H1 (cell line): Measurements from ENCODE around the gene PRSS8. TPM values are rescaled to one million over a fixed set of nuclear protein-coding genes. Genes with fewer than 3 reads are reported as not detected.

Experiments
- CTCF ChIA-PET: fragments of 300-600 bp; sonication (Branson Sonifier 250); formaldehyde crosslinking; loops from one replicate; lab custom pipeline; 2021; ENCODE audit not compliant: partially characterized antibody; lab: Charles Lee
- POLR2A ChIA-PET: fragments of 300-600 bp; sonication (Branson Sonifier 250); formaldehyde crosslinking; loops from one replicate; lab custom pipeline; 2021; ENCODE audit warnings: inconsistent platforms; ENCODE audit not compliant: partially characterized antibody; lab: Charles Lee
- DNase-seq, 2 experiments: peaks; one replicate each; pipeline versions ENCODE4 v3.0.0 to v3.0.0-alpha.2; 2010 to 2022; ENCODE audit warnings: low spot score in 2 of 2, low read depth in 1 of 2, mixed read lengths in 1 of 2
- FAIRE-seq: peaks from 2 replicates; lab custom pipeline; 2011; peaks lifted over from hg19 to GRCh38; lab: Jason Lieb, UNC
- H2AFZ ChIP-seq: 2 replicates; pipeline ENCODE4 v1.8.1; 2012; ENCODE audit warnings: low read length, inconsistent platforms
- H2AK5ac ChIP-seq: 2 replicates; pipeline ENCODE4 v1.6.1; 2013; ENCODE audit warnings: low read depth, low read length
- H2BK120ac ChIP-seq: replicated peaks from 2 replicates; pipeline ENCODE3; 2013; ENCODE audit warnings: low read depth, low read length, inconsistent platforms
- H2BK12ac ChIP-seq: 2 replicates; pipeline ENCODE4 v1.6.1; 2013; ENCODE audit warnings: low read depth, low read length
- H2BK15ac ChIP-seq: 2 replicates; pipeline ENCODE4 v1.6.1; 2013; ENCODE audit warnings: low read length
- H2BK20ac ChIP-seq: 2 replicates; pipeline ENCODE4 v1.6.1; 2013; ENCODE audit warnings: low read length
- H2BK5ac ChIP-seq: 2 replicates; pipeline ENCODE4 v1.6.1; 2013; ENCODE audit warnings: low read depth, low read length
- H3K14ac ChIP-seq: 2 replicates; pipeline ENCODE4 v1.6.1; 2013; ENCODE audit warnings: inconsistent platforms; ENCODE audit not compliant: insufficient read length
- H3K18ac ChIP-seq: 2 replicates; pipeline ENCODE4 v1.6.1; 2013; ENCODE audit warnings: low read length; ENCODE audit errors: extremely low read depth
- H3K23ac ChIP-seq: 2 replicates; pipeline ENCODE4 v1.6.1; 2013; ENCODE audit warnings: inconsistent platforms; ENCODE audit not compliant: insufficient read length
- H3K23me2 ChIP-seq: 2 replicates; pipeline ENCODE4 v1.6.1; 2013; ENCODE audit warnings: low read depth, low read length
- H3K27ac ChIP-seq: 2 replicates; pipeline ENCODE4 v1.6.1; 2011; ENCODE audit warnings: low read depth, low read length, inconsistent platforms
- H3K27me3 ChIP-seq, 4 experiments: replicated peaks in 1 of 4; 1 replicate in 1 of 4; 2 replicates in 3 of 4; pipeline versions ENCODE4 v1.6.1 to v1.8.1; 2011 to 2013; ENCODE audit warnings: low read length in 3 of 4, mild to moderate bottlenecking in 3 of 4, inconsistent platforms in 2 of 4, mixed read lengths in 2 of 4, moderate library complexity in 1 of 4; ENCODE audit not compliant: control insufficient read depth in 3 of 4, insufficient read depth in 3 of 4; ENCODE audit errors: extremely low read depth in 1 of 4
- H3K36me3 ChIP-seq, 4 experiments: 2 replicates each; pipeline versions ENCODE4 v1.6.1 to v1.8.1; 2011 to 2013; ENCODE audit warnings: mild to moderate bottlenecking in 4 of 4, low read length in 3 of 4, moderate library complexity in 2 of 4, control low read depth in 1 of 4, inconsistent platforms in 1 of 4; ENCODE audit not compliant: insufficient read depth in 4 of 4, control insufficient read depth in 2 of 4
- H3K4ac ChIP-seq: replicated peaks from 2 replicates; pipeline ENCODE3; 2013; ENCODE audit warnings: low read length, low read depth, mixed read lengths, inconsistent platforms; ENCODE audit not compliant: insufficient read length
- H3K4me1 ChIP-seq, 4 experiments: replicated peaks in 1 of 4; 1 replicate in 1 of 4; 2 replicates in 3 of 4; pipeline versions ENCODE4 v1.6.1 to v1.8.1; 2011 to 2013; ENCODE audit warnings: low read length in 3 of 4, inconsistent platforms in 2 of 4, mixed read lengths in 1 of 4; ENCODE audit not compliant: insufficient read depth in 4 of 4, control insufficient read depth in 3 of 4
- H3K4me2 ChIP-seq, 2 experiments: 2 replicates each; pipeline versions ENCODE4 v1.6.1 to v1.8.1; 2011 to 2013; ENCODE audit warnings: low read depth in 2 of 2, low read length in 2 of 2, control low read depth in 1 of 2, inconsistent platforms in 1 of 2, mild to moderate bottlenecking in 1 of 2; ENCODE audit not compliant: insufficient read depth in 1 of 2
- H3K4me3 ChIP-seq, 4 experiments: fragments of 200-600, 300-600 bp in 1 of 4; sonication (generic), shearing (Covaris generic), sonication (Bioruptor Twin) in 1 of 4; 2 replicates each; pipeline versions ENCODE4 v1.5.1 to v1.8.1; 2011 to 2016; ENCODE audit warnings: low read length in 4 of 4, low read depth in 3 of 4, control low read depth in 2 of 4, inconsistent platforms in 2 of 4, mild to moderate bottlenecking in 2 of 4, mixed read lengths in 1 of 4, moderate library complexity in 1 of 4; ENCODE audit not compliant: insufficient read depth in 2 of 4; ENCODE audit errors: extremely low read depth in 1 of 4
- H3K56ac ChIP-seq: replicated peaks from 2 replicates; pipeline ENCODE3; 2013; ENCODE audit warnings: low read depth, mild to moderate bottlenecking, mixed read lengths, low read length, inconsistent platforms; ENCODE audit not compliant: insufficient read length
- H3K79me1 ChIP-seq: 2 replicates; pipeline ENCODE4 v1.6.1; 2013; ENCODE audit warnings: low read depth, low read length, control low read depth
- H3K79me2 ChIP-seq, 2 experiments: 2 replicates each; pipeline versions ENCODE4 v1.6.1 to v1.8.1; 2012 to 2013; ENCODE audit warnings: low read length in 2 of 2, mild to moderate bottlenecking in 2 of 2, inconsistent platforms in 1 of 2; ENCODE audit not compliant: insufficient read depth in 2 of 2, control insufficient read depth in 1 of 2
- H3K9ac ChIP-seq, 4 experiments: replicated peaks in 1 of 4; 1 replicate in 1 of 4; 2 replicates in 3 of 4; pipeline versions ENCODE4 v1.6.1 to v1.8.1; 2011 to 2013; ENCODE audit warnings: low read depth in 3 of 4, low read length in 3 of 4, control low read depth in 2 of 4, mild to moderate bottlenecking in 2 of 4, moderate library complexity in 2 of 4, inconsistent platforms in 1 of 4; ENCODE audit errors: extremely low read depth in 1 of 4
- H3K9me3 ChIP-seq, 2 experiments: 2 replicates each; pipeline versions ENCODE4 v1.6.1 to v1.8.1; 2012 to 2013; ENCODE audit warnings: mild to moderate bottlenecking in 2 of 2, moderate library complexity in 2 of 2, control low read depth in 1 of 2, inconsistent platforms in 1 of 2, low read depth in 1 of 2, low read length in 1 of 2, mixed read lengths in 1 of 2; ENCODE audit not compliant: insufficient read depth in 2 of 2
- H4K20me1 ChIP-seq, 2 experiments: replicated peaks in 1 of 2; 2 replicates each; pipeline versions ENCODE3 to v1.8.1; 2011 to 2013; ENCODE audit warnings: inconsistent platforms in 2 of 2, low read length in 2 of 2, mild to moderate bottlenecking in 1 of 2; ENCODE audit not compliant: insufficient read depth in 2 of 2, control insufficient read depth in 1 of 2
- H4K5ac ChIP-seq: 2 replicates; pipeline ENCODE4 v1.6.1; 2013; ENCODE audit warnings: low read length, low read depth, mixed read lengths, inconsistent platforms; ENCODE audit not compliant: insufficient read length
- H4K8ac ChIP-seq: 2 replicates; pipeline ENCODE4 v1.8.0; 2013; ENCODE audit warnings: mild to moderate bottlenecking, moderate library complexity, low read length, inconsistent platforms; ENCODE audit not compliant: insufficient read depth; ENCODE audit errors: extremely low read depth
- H4K91ac ChIP-seq: replicated peaks from 2 replicates; pipeline ENCODE3; 2013; ENCODE audit warnings: low read length, mixed read lengths, inconsistent platforms; ENCODE audit not compliant: insufficient read length
- ATF3 ChIP-seq: IDR thresholded peaks from 2 replicates; pipeline ENCODE4 v1.6.1; 2011; ENCODE audit warnings: low read depth, mild to moderate bottlenecking, low read length; ENCODE audit not compliant: insufficient read depth
- CBX8 ChIP-seq: fragments of 300-800, 300-1000 bp; sonication (generic); IDR thresholded peaks from 2 replicates; pipeline ENCODE4 v1.7.1; 2016; ENCODE audit warnings: low read depth, low read length, borderline replicate concordance
- KDM5A ChIP-seq: fragments of 200-600 bp; IDR thresholded peaks from 2 replicates; pipeline ENCODE4 v1.7.1; 2012; ENCODE audit warnings: mild to moderate bottlenecking, low read length, inconsistent platforms, mixed read lengths
- WGBS, 2 experiments: shearing (Covaris generic) in 1 of 2; methylation state at CpG; one replicate each; pipeline versions ENCODE4 v1.1.6 to v1.1.7; 2013 to 2015; ENCODE audit warnings: low lambda C conversion rate in 2 of 2, mixed read lengths in 2 of 2, inconsistent platforms in 1 of 2, low coverage in 1 of 2, missing lambda C conversion rate in 1 of 2; ENCODE audit not compliant: insufficient replicate concordance in 2 of 2, insufficient coverage in 1 of 2, insufficient read length in 1 of 2; ENCODE audit errors: extremely low coverage in 1 of 2, missing lambda C conversion rate in 1 of 2; 5-methylcytosine and 5-hydroxymethylcytosine counted together
- polyA plus RNA-seq, 7 experiments: library from polyadenylated mRNA; depleted of rRNA in 3 of 7; stranded (reverse) in 5 of 7; unstranded in 2 of 7; fragments of >200 nt in 5 of 7; fragments of 200-250 nt in 2 of 7; gene quantifications; 1 replicate in 5 of 7; 2 replicates in 1 of 7; 4 replicates in 1 of 7; pipeline versions ENCODE4 v1.2.1 to v1.2.3, GENCODE V29; 2011 to 2013; ENCODE audit warnings: missing spikeins in 2 of 7, mixed read lengths in 2 of 7
- total RNA-seq: library from RNA; stranded (reverse); fragmentation: NEBNext Ultra II Directional; extraction: Animal tissue kit (Norgen Biotek cat#: 25700); gene quantifications from 2 replicates; pipeline ENCODE4 v1.2.1, GENCODE V29; 2021

Gene PRSS8
- total and polyA plus RNA-seq, 2 of the 8 experiments (the other 6 are each of a cell fraction or from before 2014, with no cell fraction given) = 87.7 to 273 TPM

DNA sequence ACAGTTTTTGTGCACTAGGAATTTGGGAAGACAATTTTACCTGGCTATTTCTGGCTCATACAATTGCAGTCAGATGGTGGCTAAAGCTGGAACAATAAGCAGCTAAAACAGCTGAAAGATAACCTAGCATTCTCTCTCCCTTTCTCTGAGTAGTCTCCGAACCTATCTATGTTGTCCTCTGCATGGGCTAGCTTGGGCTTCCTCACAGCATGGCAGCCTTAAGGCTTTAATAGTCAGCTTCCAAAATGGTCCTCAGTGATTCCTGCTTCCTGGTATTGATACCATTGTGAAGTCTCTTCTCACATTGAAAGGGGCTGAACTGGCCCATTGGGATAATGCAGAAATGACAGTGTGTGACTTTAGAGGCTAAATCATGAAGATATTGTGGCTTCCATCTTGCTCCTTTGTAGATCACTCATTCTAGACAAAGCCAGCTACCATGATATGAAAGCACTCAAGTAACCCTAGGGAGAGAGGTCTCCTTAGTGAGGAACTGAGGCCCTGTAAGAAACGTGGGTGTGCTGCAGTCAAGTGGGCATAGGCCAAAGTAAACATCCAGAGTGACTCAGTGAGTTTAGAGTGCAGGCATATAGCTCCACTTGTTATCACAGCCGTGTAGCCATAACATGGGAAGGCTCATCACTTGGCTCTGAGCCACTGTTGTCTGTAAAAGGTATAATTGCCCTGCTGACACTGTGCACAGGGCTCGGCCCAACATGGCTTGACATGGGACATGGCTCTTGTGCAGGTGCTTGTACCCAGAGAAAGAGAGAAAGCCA, 35.5 kb downstream of the PRSS8 start:
- Histone ChIP-seq H2BK5ac (no peak overlapping the region), H3K79me2 (no peaks in the 10 kb centered on the region), H4K5ac (no peak overlapping the region), H3K56ac (no peak overlapping the region), H3K79me1 (no peaks in the 10 kb centered on the region), H3K27ac (no peak overlapping the region), H3K14ac (no peak overlapping the region), H3K36me3 (no peaks in the 10 kb centered on the region), H3K4me2 (no peak overlapping the region), H2BK120ac (no peak overlapping the region), H3K18ac (no peak overlapping the region), H3K27me3 (0 out of 7 replicates have a peak, but pooled peaks cover 0 to 2% (median 0%) of the 10 kb centered on the region in 4 experiments), H4K20me1 (no peaks in the 10 kb centered on the region), H3K4me1 (no peaks in the 10 kb centered on the region), H2BK20ac (no peak overlapping the region), H3K23me2 (no peaks in the 10 kb centered on the region), H3K4ac (no peak overlapping the region), H2AK5ac (0 out of 2 replicates have a peak overlapping the region, but pooled peaks have one; percentile 67), H3K9ac (no peak overlapping the region), H4K8ac (no peak overlapping the region), H3K4me3 (no peak overlapping the region), H2BK15ac (no peak overlapping the region), H3K23ac (no peak overlapping the region), H4K91ac (no peak overlapping the region), H3K9me3 (no peaks in the 10 kb centered on the region), H2BK12ac (no peak overlapping the region), H2AFZ (no peak overlapping the region)
- ChIA-PET CTCF (interaction anchor here (0.6 to 1.9 kb wide), 10 partner anchors 11 to 345 kb away, joined by 3 to 7 read pairs (median 3); partner anchors contain the start of gene KAT8), POLR2A (interaction anchor here (0.7 to 3.0 kb wide), 8 partner anchors 10 to 80 kb away, joined by 3 to 16 read pairs (median 6); partner anchors contain the start of genes FUS, KAT8, ZNF646 and ZNF668)
- no peak for DNase-seq
- TF ChIP-seq KDM5A (no peak), CBX8 (no peak), ATF3 (no peak)
- no peak for FAIRE-seq
- WGBS, 2 experiments = 63% methylated on average over 4 of the region's 4 CpGs; no CpG with 5 or more reads in 1 of the 2 experiments
